LHCN-M2 (cell line): Measurements from ENCODE around the gene BLOC1S6. TPM values are rescaled to one million over a fixed set of nuclear protein-coding genes. Genes with fewer than 3 reads are reported as not detected.
"Not testable (repeated sequence)": the region's sequence is repeated elsewhere in the genome, so short reads cannot be mapped to it uniquely, and the experiment has no call there.

Experiments
- DNase-seq: peaks from one replicate; pipeline ENCODE4 v3.0.0-alpha.2; 2012; ENCODE audit warnings: low read depth
- total RNA-seq: library from RNA; depleted of rRNA; stranded (reverse); fragments of >200 nt; gene quantifications from 2 replicates; pipeline ENCODE4 v1.2.3, GENCODE V29; 2014; rRNA removed

Gene BLOC1S6
- total RNA-seq, 1 experiment from 2014 or later = 80.0 TPM

GRCh38 chr15:45641374-45641781, 54.2 kb downstream of the BLOC1S6 start:
- DNase-seq = peak; percentile 88

DNA sequence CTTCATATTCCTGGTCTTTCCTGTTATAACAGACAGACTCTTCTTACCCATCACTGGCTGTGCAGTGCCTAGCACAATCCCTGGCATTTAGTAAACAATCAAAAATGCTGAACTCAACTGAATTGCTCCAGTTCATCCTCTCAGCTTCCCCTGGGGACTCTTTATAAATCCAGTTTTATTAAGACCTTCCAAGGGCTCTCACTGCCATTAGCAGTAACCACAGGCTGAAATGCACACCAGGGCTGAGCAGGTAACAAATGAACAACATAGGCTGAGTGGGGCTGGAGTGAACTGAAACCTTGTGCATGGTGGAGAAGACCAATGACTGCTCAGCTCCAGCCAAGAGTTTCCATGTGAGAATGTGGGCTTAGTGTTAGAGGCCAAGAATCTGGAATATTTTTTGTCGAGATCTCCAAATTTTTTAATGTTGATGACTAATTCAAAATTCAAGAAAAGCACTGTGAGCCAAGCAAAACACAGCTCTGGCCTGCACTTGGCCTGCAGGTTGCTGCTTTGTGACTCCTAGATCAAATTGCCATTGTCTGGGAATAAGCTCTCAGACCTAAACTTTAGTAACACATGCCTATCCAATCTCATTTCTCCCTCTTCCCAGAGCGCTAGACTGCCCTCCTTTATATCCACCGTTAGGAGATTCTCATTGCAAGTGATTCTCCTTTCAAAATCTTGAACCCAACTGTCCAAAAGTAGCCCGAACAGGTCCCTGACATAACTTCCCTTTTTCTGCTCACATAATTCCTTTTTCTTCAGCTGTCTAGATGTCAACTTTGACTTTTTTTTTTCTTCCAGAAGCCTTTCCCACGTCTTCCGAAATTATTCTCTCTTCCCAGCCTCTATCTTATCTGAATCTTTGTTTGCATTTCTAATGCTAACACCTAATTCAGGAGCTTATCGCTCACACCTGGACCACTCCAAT, 55.1 kb downstream of the BLOC1S6 start:
- DNase-seq = peak; percentile 87

DNA sequence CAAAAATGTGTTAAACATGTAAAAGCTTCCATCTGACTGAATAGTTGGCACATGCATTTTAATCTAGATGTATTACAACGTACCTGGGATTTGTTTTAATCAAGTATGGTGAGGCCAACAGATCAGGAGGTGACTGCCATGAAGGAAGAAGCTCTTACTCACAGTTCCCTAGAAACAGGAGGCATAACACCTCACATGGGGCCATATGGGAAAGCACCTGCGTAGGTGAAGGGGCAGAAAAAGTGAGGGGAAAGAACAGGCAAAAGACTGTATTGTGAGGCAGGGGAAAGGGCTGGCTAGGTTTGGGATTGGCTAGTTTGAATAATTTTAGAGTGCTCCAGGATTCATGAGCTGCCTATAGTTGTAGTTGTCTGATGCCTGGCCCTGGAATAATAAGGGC, 57.3 kb downstream of the BLOC1S6 start:
- no peak for DNase-seq

DNA sequence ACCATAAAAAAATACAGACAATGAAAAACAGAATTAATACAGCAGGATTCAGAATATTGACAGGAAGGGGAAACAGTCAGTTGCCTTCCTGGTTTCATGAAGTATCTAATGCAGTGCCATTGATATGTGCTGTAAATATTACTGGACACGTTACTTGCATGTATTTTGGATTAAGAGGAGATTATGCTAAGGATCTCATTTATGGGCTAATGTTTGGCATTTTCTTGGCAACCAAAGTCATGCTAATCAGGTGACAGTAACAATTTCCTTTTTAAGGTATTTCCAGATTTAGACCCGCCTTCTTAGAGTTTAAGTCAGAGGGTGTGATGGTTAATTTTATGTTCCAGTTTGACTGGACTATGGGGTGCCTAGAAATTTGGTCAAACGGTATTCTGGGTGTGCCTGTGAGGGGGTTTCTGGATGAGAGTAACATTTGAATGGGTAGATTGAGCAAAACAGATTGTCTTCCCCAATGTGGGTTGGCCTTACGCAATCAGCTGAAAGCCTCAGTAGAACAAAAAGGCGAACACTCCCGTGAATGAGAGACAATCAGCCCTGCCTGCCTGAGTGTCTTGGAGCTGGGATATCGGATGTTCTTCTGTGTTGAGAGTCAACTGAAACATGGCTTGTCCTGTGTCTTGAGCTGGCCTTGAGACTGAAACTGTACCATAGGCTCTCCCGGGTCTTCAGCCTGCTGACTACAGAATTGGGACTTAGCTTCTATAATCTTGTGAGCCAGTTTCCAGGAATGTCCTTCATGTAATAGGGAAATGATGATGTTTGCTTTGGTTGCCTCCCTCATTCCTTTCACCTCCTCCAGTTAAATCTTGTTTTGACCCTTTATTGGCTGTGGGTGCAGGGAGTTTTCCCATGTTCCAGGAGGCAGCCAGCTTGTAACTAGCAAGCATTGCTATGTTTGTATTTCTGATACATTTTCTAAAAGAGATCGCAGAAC, 58.1 kb downstream of the BLOC1S6 start:
- peak; percentile 39 for DNase-seq

GRCh38 chr15:45646220-45646619, 59.0 kb downstream of the BLOC1S6 start:
- peak; percentile 49 for DNase-seq

DNA sequence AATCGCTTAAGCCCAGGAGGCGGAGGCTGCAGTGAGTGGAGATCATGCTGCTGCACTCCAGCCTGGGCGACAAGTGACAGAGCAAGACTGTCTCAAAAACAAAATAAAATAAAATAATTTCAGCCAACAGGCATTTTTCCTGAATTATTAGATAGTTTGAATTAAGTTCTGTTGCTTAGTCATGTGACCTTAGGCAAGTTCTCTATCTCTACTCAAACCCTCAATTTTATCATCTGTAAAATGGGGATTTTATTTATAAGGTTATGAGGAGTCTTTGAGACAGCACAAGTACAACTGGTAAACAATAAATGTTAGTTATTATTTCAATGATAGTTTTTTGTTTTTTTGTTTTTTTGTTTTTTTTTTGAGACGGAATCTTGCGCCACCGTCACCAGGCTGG, 60.6 kb downstream of the BLOC1S6 start:
- DNase-seq = no peak

- peak; percentile 70 for DNase-seq
These were observed 61.5 kb downstream of the BLOC1S6 start for GRCh38 chr15:45648521-45649200.

GRCh38 chr15:45650007-45650406, 62.8 kb downstream of the BLOC1S6 start:
- not testable (repeated sequence) for DNase-seq

DNA sequence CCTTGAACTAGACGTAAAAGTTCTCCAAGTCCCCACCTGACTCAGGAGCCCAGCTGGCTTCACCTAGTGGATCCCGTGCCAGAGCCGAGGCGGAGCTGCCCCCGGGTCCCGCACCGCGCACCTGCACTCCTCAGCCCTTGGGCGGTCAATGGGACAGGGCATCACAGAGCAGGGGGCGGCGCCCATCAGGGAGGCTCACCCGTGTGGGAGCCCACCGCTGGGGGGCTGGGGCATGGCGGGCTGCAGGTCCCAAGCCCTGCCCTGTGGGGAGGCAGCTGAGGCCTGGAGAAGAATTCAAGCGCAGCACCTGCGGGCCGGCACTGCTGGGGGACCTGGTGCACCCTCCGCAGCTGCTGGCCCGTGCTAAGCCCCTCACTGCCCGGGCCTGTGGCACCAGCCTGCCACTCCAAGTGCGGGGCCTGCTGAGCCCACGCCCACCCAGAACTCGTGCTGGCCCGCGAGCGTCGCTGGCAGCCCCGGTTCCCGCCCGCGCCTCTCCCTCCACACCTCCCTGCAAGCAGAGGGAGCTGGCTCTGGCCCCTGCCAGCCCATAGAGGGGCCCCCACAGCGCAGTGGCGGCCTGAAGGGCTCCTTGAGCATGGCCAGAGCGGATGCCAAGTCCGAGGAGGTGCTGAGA, 63.8 kb downstream of the BLOC1S6 start:
- DNase-seq = no peak

- no peak for DNase-seq
These were observed 66.7 kb downstream of the BLOC1S6 start for GRCh38 chr15:45653702-45654424.

- no peak for DNase-seq
These were observed 67.6 kb downstream of the BLOC1S6 start for GRCh38 chr15:45654749-45655148.

DNA sequence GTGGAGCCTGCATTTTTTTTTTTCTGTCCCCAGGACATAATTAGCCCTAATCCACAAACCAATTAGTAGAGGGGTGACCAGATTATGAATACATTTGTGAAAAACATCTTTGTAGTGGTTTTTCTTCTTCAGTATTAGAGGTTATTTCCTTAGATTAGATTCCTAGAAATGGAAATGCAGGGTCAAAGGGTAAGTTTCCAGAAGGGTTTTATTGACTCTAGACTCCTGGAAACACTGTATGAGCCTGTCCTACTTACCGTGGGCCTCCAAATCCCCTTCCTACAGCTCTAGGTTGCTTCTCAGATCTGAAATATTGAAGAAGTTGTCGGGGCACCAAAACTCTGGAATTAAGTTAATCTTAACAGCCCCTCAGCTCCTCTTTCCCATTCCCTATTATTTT, 70.1 kb downstream of the BLOC1S6 start:
- no peak for DNase-seq

GRCh38 chr15:45657764-45658545, 70.8 kb downstream of the BLOC1S6 start:
- no peak for DNase-seq

Other genes with a start within 250 kb of the BLOC1S6 start
- gene GATM, start 208.8 kb upstream of the BLOC1S6 start, total RNA-seq = 0.98 and 1.3 TPM in 2 replicates
- 4.7 and 6.7 TPM in 2 replicates for gene SLC30A4, start 64.6 kb upstream of the BLOC1S6 start, total RNA-seq
- 34.0 and 47.8 TPM in 2 replicates for gene SQOR, start 47.6 kb downstream of the BLOC1S6 start, total RNA-seq